Astrocyte (in vitro differentiated cells and primary cell): ENCODE results near the gene NAA20. TPM values are rescaled to one million over a fixed set of nuclear protein-coding genes. Genes with fewer than 3 reads are reported as not detected.
A peak's percentile ranks its signal among the peaks of the same experiment; 100 is the strongest.

ENCODE experiments used
- DNase-seq: peaks from one replicate; pipeline ENCODE4 v3.0.0-alpha.2; 2010; ENCODE audit warnings: low read depth
- FAIRE-seq: peaks from 2 replicates; lab custom pipeline; 2011; peaks lifted over from hg19 to GRCh38; lab: Jason Lieb, UNC
- H2AFZ ChIP-seq: 2 replicates; pipeline ENCODE4 v1.6.0; 2012; ENCODE audit warnings: low read depth, low read length, inconsistent platforms
- H3K27ac ChIP-seq: 2 replicates; pipeline ENCODE4 v1.5.1; 2011; ENCODE audit warnings: low read depth, low read length, inconsistent platforms
- H3K27me3 ChIP-seq: 2 replicates; pipeline ENCODE4 v1.6.0; 2011; ENCODE audit warnings: low read length, inconsistent platforms; ENCODE audit not compliant: insufficient read depth
- H3K36me3 ChIP-seq: 2 replicates; pipeline ENCODE4 v1.5.1; 2011; ENCODE audit warnings: low read length, inconsistent platforms; ENCODE audit not compliant: insufficient read depth
- H3K4me1 ChIP-seq: 2 replicates; pipeline ENCODE4 v1.5.1; 2011; ENCODE audit warnings: low read length, inconsistent platforms; ENCODE audit not compliant: insufficient read depth
- H3K4me2 ChIP-seq: 2 replicates; pipeline ENCODE4 v1.6.0; 2012; ENCODE audit warnings: low read length, inconsistent platforms
- H3K4me3 ChIP-seq: 2 replicates; pipeline ENCODE4 v1.5.1; 2011; ENCODE audit warnings: low read depth, mild to moderate bottlenecking, low read length, inconsistent platforms; ENCODE audit not compliant: insufficient read depth
- H3K79me2 ChIP-seq: 2 replicates; pipeline ENCODE4 v1.6.0; 2012; ENCODE audit warnings: mild to moderate bottlenecking, low read length, inconsistent platforms; ENCODE audit not compliant: insufficient read depth
- H3K9ac ChIP-seq: 2 replicates; pipeline ENCODE4 v1.6.0; 2012; ENCODE audit warnings: mild to moderate bottlenecking, low read length, inconsistent platforms
- H3K9me3 ChIP-seq: 2 replicates; pipeline ENCODE4 v1.5.1; 2012; ENCODE audit warnings: low read depth, mild to moderate bottlenecking, low read length, inconsistent platforms; ENCODE audit not compliant: insufficient read depth
- H4K20me1 ChIP-seq: 2 replicates; pipeline ENCODE4 v1.6.0; 2012; ENCODE audit warnings: low read length, inconsistent platforms; ENCODE audit not compliant: insufficient read depth
- H3K27ac Mint-ChIP-seq: one replicate; pipeline ENCODE4 v1.8.0; 2021; ENCODE audit warnings: mild to moderate bottlenecking, mixed read lengths; ENCODE audit not compliant: unreplicated experiment
- H3K27me3 Mint-ChIP-seq: one replicate; pipeline ENCODE4 v1.8.0; 2021; ENCODE audit warnings: low read depth, mixed read lengths; ENCODE audit not compliant: unreplicated experiment
- H3K36me3 Mint-ChIP-seq: one replicate; pipeline ENCODE4 v1.8.0; 2021; ENCODE audit warnings: low read depth, mixed read lengths; ENCODE audit not compliant: unreplicated experiment
- H3K4me1 Mint-ChIP-seq: one replicate; pipeline ENCODE4 v1.8.0; 2021; ENCODE audit warnings: low read depth, mixed read lengths; ENCODE audit not compliant: unreplicated experiment
- H3K4me3 Mint-ChIP-seq: one replicate; pipeline ENCODE4 v1.8.0; 2021; ENCODE audit warnings: mild to moderate bottlenecking, moderate library complexity, mixed read lengths; ENCODE audit not compliant: unreplicated experiment
- H3K9me3 Mint-ChIP-seq: one replicate; pipeline ENCODE4 v1.8.0; 2021; ENCODE audit warnings: mild to moderate bottlenecking, mixed read lengths; ENCODE audit not compliant: unreplicated experiment
- CTCF ChIP-seq: IDR thresholded peaks from 2 replicates; pipeline ENCODE4 v1.5.1; 2011; ENCODE audit warnings: low read depth, mild to moderate bottlenecking, inconsistent platforms, low read length, moderate library complexity; ENCODE audit not compliant: insufficient read depth
- EZH2 ChIP-seq: IDR thresholded peaks from 2 replicates; pipeline ENCODE4 v1.6.1; 2012; ENCODE audit warnings: mild to moderate bottlenecking, low read length, inconsistent platforms; ENCODE audit not compliant: insufficient read depth
- total RNA-seq: library from RNA; stranded (reverse); gene quantifications from 2 replicates; pipeline ENCODE4 v1.2.1, GENCODE V29; 2021

The NAA20 gene
- total RNA-seq, 1 donor from 2014 or later: 73.0 TPM

GRCh38 chr20:19969507-19970255 lies 47.5 kb upstream of the NAA20 start:
- Mint-ChIP-seq H3K27ac (no peak overlapping the region), H3K4me1 (peaks cover 33% of the 10 kb centered on the region), H3K4me3 (no peak overlapping the region), H3K36me3 (peaks cover 14% of the 10 kb centered on the region), H3K27me3 (no peaks in the 10 kb centered on the region), H3K9me3 (peaks cover 5% of the 10 kb centered on the region)
- no peaks in the 10 kb centered on the region for H3K9me3 ChIP-seq
- no peak overlapping the region for H3K9ac ChIP-seq
- no peak overlapping the region for H3K4me2 ChIP-seq
- no peak overlapping the region for H3K27ac ChIP-seq
- H2AFZ ChIP-seq: no peak overlapping the region
- no peak for DNase-seq
- no peaks in the 10 kb centered on the region for H4K20me1 ChIP-seq
- no peak overlapping the region for H3K4me3 ChIP-seq
- H3K27me3 ChIP-seq: no peaks in the 10 kb centered on the region
- no peak for FAIRE-seq
- no peaks in the 10 kb centered on the region for H3K79me2 ChIP-seq
- no peaks in the 10 kb centered on the region for H3K36me3 ChIP-seq
- peaks cover 15% of the 10 kb centered on the region for H3K4me1 ChIP-seq
- TF ChIP-seq CTCF: no peak
- no peak for TF ChIP-seq EZH2

DNA sequence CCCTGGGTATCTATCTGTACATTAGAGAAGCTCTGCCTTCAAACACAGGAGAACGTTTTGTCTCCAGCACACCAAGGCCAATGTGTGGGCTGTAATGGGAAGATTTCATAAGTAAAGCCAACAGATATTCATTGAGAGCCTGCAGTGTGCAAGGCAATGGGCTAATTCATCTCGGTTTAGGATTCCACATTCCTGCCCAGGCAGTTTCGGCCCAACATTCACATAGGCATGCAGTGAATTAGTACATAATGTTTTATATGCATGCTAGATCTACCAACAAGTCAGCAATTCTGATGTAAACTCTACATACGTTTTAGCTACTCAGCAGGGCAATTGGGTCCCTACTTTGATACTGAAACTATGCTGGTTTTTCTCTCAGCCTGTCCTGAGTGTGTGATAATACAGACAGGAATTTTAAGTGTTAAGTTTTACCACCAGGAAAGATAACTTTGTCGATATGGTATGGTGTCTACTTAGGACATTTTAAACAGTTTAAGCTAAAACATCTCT lies 46.9 kb upstream of the NAA20 start:
- Histone ChIP-seq H3K4me2 (no peak overlapping the region), H3K9ac (no peak overlapping the region), H3K9me3 (no peaks in the 10 kb centered on the region), H3K4me1 (peaks cover 11% of the 10 kb centered on the region), H3K27me3 (no peaks in the 10 kb centered on the region), H3K79me2 (peaks cover 2% of the 10 kb centered on the region), H2AFZ (no peak overlapping the region), H4K20me1 (no peaks in the 10 kb centered on the region), H3K4me3 (no peak overlapping the region), H3K36me3 (no peaks in the 10 kb centered on the region), H3K27ac (no peak overlapping the region)
- Mint-ChIP-seq H3K27me3 (no peaks in the 10 kb centered on the region), H3K9me3 (peaks cover 5% of the 10 kb centered on the region), H3K27ac (no peak overlapping the region), H3K4me3 (no peak overlapping the region), H3K4me1 (peaks cover 31% of the 10 kb centered on the region), H3K36me3 (peaks cover 14% of the 10 kb centered on the region)
- no peak for FAIRE-seq
- TF ChIP-seq CTCF: no peak
- no peak for TF ChIP-seq EZH2
- DNase-seq: no peak

DNA sequence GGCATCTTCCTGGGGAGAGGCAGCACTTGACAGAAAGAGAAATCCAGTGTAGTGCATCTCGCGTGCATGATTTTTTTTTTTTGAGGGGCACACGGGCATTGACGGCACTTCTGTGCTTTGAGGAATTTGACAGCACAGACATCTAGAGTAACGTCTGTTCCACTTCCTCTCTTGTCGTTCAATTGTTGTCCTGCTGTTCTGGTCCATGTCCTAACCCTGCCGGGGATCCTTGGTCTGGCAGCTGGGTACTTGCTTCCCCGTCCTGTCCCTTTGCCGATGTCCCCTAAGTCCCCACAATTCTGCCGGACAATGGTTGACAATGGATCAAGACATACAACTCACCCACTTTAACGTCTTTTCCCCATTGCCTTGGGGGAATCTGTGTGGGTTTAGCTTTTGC lies 46.0 kb upstream of the NAA20 start:
- FAIRE-seq (no peak), DNase-seq (no peak)
- H3K4me3 Mint-ChIP-seq: no peak overlapping the region
- Histone ChIP-seq H3K36me3 (no peaks in the 10 kb centered on the region), H3K4me2 (no peak overlapping the region), H4K20me1 (no peaks in the 10 kb centered on the region), H3K27ac (no peak overlapping the region), H3K79me2 (peaks cover 10% of the 10 kb centered on the region), H2AFZ (no peak overlapping the region), H3K9ac (no peak overlapping the region), H3K4me3 (no peak overlapping the region), H3K4me1 (peaks cover 10% of the 10 kb centered on the region), H3K27me3 (no peaks in the 10 kb centered on the region), H3K9me3 (no peaks in the 10 kb centered on the region)
- TF ChIP-seq CTCF: no peak
- TF ChIP-seq EZH2: no peak
- peaks cover 16% of the 10 kb centered on the region for H3K36me3 Mint-ChIP-seq
- peaks cover 5% of the 10 kb centered on the region for H3K9me3 Mint-ChIP-seq
- no peaks in the 10 kb centered on the region for H3K27me3 Mint-ChIP-seq
- H3K4me1 Mint-ChIP-seq: peaks cover 39% of the 10 kb centered on the region
- peak overlapping the region; percentile 67 for H3K27ac Mint-ChIP-seq
